Esophagus muscularis mucosa (tissue), 4 donors: ENCODE measurements around the gene CD68. TPM values are rescaled to one million over a fixed set of nuclear protein-coding genes. Genes with fewer than 3 reads are reported as not detected.
"Not testable (repeated sequence)": the region's sequence is repeated elsewhere in the genome, so short reads cannot be mapped to it uniquely, and the experiment has no call there.

ENCODE experiments used
- DNase-seq: peaks from one replicate; pipeline ENCODE4 v3.0.0-alpha.2; 2017; ENCODE audit errors: extremely low spot score
- H3K27ac ChIP-seq, 4 donors: fragments of 200-600 bp; sonication (generic); replicated peaks in 1 of 4; 1 replicate in 3 of 4; 2 replicates in 1 of 4; pipeline ENCODE4 v1.5.1; 2016 to 2019; ENCODE audit warnings: mild to moderate bottlenecking in 1 of 4
- H3K27me3 ChIP-seq, 4 donors: fragments of 200-600 bp; sonication (generic); one replicate each; pipeline versions ENCODE4 v1.5.1 to v1.6.0; 2016 to 2019
- H3K36me3 ChIP-seq, 4 donors: fragments of 200-600 bp; sonication (generic); one replicate each; pipeline ENCODE4 v1.5.1; 2016 to 2019
- H3K4me1 ChIP-seq, 4 donors: fragments of 200-600 bp; sonication (generic); one replicate each; pipeline ENCODE4 v1.5.1; 2016 to 2019
- H3K4me3 ChIP-seq, 4 donors: fragments of 200-600 bp; sonication (generic); 1 replicate in 2 of 4; 2 replicates in 2 of 4; pipeline ENCODE4 v1.5.1; 2016 to 2019; ENCODE audit warnings: mild to moderate bottlenecking in 4 of 4, moderate library complexity in 1 of 4
- H3K9me3 ChIP-seq, 4 donors: fragments of 200-600 bp; sonication (generic); 1 replicate in 3 of 4; 2 replicates in 1 of 4; pipeline ENCODE4 v1.5.1; 2016 to 2019
- EP300 ChIP-seq: sonication (generic); formaldehyde crosslinking; IDR thresholded peaks from one replicate; pipeline ENCODE4 v1.6.1; 2017; ENCODE audit warnings: antibody characterized with exemption
- POLR2A ChIP-seq: fragments of 450-650 bp; IDR thresholded peaks from one replicate; pipeline ENCODE4 v1.6.1; 2017; ENCODE audit warnings: antibody characterized with exemption, moderate library complexity, mild to moderate bottlenecking, low read depth
- POLR2AphosphoS5 ChIP-seq, 2 donors: sonication (generic); formaldehyde crosslinking; IDR thresholded peaks; one replicate each; pipeline ENCODE4 v1.6.1; 2017; ENCODE audit warnings: antibody characterized with exemption in 2 of 2
- WGBS: methylation state at CpG from one replicate; pipeline ENCODE4 v1.1.5; 2018; 5-methylcytosine and 5-hydroxymethylcytosine counted together
- intact Hi-C: fragments of 100-400 bp; cut with DNase I; formaldehyde crosslinking; loops from one replicate; pipeline ENCODE4 v1.15.1; 2023
- total RNA-seq, 4 donors: library from RNA; depleted of rRNA; stranded (reverse); fragments of >200 nt; gene quantifications; one replicate each; pipeline versions ENCODE4 v1.1.0 to v1.2.1, GENCODE V29; 2016
- TF ChIP-seq, protein P1 (sequence below), 3 experiments: fragments of 200-600 bp in 2 of 3; fragments of 450-650 bp in 1 of 3; sonication (generic) in 2 of 3; IDR thresholded peaks; one replicate each; pipeline ENCODE4 v1.5.1; 2017 to 2019; ENCODE audit warnings: antibody characterized with exemption in 3 of 3, mild to moderate bottlenecking in 2 of 3, moderate library complexity in 1 of 3

Gene CD68
- total RNA-seq, 4 donors from 2014 or later: 34.5 to 70.7 (median 44.7) TPM

DNA sequence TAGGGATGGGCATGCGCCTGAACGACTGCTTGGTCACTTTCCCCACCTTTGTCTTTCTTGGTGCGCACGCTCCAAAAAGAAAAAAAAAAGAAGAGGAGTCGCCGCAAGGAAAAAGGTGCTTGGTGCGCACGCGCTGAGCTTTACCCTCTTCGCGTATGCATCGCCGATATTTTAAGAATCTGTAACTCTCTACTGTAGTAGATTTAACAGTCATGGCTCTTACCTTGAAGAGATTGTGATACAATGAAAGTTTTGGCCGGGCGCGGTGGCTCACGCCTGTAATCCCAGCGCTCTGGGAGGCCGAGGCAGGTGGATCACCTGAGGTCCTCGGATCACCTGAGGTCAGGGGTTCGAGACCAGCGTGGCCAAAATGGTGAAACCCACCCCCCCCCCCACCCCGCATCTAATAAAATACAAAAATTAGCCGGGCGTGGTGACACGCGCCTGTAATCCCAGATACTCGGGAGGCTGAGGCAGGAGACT is 35.9 kb downstream of the CD68 start:
- WGBS: 7% methylated on average over 28 of the region's 28 CpGs
- no peaks in the 10 kb centered on the region for H3K27me3 ChIP-seq
- TF ChIP-seq POLR2AphosphoS5 (IDR thresholded peaks at IDR 0.05): peak in 1 of 2 donors; percentile 69
- TF ChIP-seq, protein P1, sequence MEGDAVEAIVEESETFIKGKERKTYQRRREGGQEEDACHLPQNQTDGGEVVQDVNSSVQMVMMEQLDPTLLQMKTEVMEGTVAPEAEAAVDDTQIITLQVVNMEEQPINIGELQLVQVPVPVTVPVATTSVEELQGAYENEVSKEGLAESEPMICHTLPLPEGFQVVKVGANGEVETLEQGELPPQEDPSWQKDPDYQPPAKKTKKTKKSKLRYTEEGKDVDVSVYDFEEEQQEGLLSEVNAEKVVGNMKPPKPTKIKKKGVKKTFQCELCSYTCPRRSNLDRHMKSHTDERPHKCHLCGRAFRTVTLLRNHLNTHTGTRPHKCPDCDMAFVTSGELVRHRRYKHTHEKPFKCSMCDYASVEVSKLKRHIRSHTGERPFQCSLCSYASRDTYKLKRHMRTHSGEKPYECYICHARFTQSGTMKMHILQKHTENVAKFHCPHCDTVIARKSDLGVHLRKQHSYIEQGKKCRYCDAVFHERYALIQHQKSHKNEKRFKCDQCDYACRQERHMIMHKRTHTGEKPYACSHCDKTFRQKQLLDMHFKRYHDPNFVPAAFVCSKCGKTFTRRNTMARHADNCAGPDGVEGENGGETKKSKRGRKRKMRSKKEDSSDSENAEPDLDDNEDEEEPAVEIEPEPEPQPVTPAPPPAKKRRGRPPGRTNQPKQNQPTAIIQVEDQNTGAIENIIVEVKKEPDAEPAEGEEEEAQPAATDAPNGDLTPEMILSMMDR (IDR thresholded peaks at IDR 0.05): no peak
- peak overlapping the region; percentile 91 to 98 (median 97) for H3K27ac ChIP-seq
- H3K36me3 ChIP-seq: peaks cover 0 to 12% (median 1%) of the 10 kb centered on the region in 4 donors
- DNase-seq: no peak
- H3K4me1 ChIP-seq: peaks cover 25 to 47% (median 44%) of the 10 kb centered on the region in 4 donors
- H3K9me3 ChIP-seq: no peaks in the 10 kb centered on the region
- intact Hi-C loops: no loop called here
- peak overlapping the region; percentile 59 to 94 (median 86) for H3K4me3 ChIP-seq

DNA sequence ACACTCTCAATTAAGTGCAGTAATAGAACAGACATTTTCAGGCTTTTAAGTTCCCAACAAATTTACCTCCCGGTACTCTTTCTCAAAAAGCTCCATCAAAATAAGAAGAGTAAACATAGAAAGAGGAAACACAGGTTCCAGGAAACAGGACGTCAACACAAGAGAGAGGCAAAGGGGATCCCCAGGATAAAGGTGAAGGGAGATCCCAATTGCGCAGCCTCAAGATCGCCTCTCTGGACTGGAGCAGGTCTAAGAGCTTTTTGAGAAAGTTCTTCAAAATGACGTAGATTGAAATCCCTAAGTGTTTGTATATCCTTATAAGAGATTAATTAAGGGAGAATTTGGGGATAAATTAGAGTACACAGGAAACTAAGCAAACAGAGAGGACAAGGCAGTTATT is 39.2 kb downstream of the CD68 start:
- H3K9me3 ChIP-seq: no peaks in the 10 kb centered on the region
- WGBS: 90% methylated on average over 5 of the region's 5 CpGs
- peaks cover 4 to 14% (median 13%) of the 10 kb centered on the region in 4 donors for H3K4me1 ChIP-seq
- no peaks in the 10 kb centered on the region for H3K27me3 ChIP-seq
- H3K36me3 ChIP-seq: no peaks in the 10 kb centered on the region
- intact Hi-C loops: no loop called here
- H3K4me3 ChIP-seq: no peak overlapping the region
- DNase-seq: no peak
- H3K27ac ChIP-seq: no peak overlapping the region
- TF ChIP-seq POLR2A (no peak), POLR2AphosphoS5 (IDR thresholded peaks at IDR 0.05) (no peak), EP300 (no peak)
- TF ChIP-seq, protein P1 (IDR thresholded peaks at IDR 0.05): no peak

DNA sequence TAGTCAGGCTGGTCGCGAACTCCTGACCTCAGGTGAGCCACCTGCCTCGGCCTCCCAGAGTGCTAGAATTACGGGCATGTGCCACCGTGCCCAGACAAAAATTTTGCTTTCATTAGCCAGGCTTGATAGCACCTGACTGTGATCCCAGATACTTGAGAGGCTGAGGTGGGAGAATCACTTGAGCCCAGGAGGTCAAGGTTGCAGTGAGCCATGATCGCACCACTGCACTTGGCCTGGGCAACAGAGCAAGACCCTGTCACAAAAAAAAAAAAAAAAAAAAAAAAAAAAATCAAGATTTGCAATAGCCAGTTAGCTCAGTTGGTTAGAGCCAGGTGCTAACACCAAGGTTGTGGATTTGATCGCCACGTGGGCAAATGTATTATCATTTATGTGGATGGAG is 41.4 kb downstream of the CD68 start:
- Histone ChIP-seq H3K27me3 (no peaks in the 10 kb centered on the region), H3K36me3 (peaks cover 0 to 3% (median 0%) of the 10 kb centered on the region in 4 donors), H3K27ac (no peak overlapping the region), H3K4me1 (peaks cover 0 to under 1% (median under 1%) of the 10 kb centered on the region in 4 donors), H3K9me3 (no peaks in the 10 kb centered on the region), H3K4me3 (no peak overlapping the region)
- no peak for DNase-seq
- TF ChIP-seq, protein P1 (IDR thresholded peaks at IDR 0.05): no peak
- TF ChIP-seq EP300 (no peak), POLR2A (no peak), POLR2AphosphoS5 (IDR thresholded peaks at IDR 0.05) (no peak)
- 90% methylated on average over 8 of the region's 8 CpGs for WGBS
- intact Hi-C loops: no loop called here

DNA sequence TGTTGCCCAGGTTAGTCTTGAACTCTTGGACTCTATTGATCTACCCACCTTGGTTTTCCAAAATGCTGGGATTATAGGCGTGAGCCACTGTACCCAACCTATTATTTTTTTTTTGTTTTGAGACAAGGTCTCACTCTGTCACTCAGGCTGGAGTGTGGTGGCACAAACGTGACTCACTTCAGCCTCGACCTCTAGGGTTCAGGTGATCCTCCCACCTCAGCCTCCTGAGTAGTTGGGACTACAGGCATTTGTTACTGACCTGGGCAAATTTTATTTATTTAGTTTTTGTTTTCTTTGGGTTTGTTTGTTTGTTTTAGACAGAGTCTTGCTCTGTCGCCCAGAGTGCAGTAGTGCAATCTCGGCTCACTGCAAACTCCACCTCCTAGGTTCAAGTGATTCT is 44.2 kb downstream of the CD68 start:
- peaks cover 0 to 8% (median 2%) of the 10 kb centered on the region in 4 donors for H3K36me3 ChIP-seq
- DNase-seq: no peak
- 88% methylated on average over 5 of the region's 5 CpGs for WGBS
- no peak overlapping the region for H3K4me3 ChIP-seq
- TF ChIP-seq POLR2A (no peak), EP300 (no peak), POLR2AphosphoS5 (IDR thresholded peaks at IDR 0.05) (no peak)
- TF ChIP-seq, protein P1 (IDR thresholded peaks at IDR 0.05): no peak
- no peaks in the 10 kb centered on the region for H3K27me3 ChIP-seq
- H3K9me3 ChIP-seq: no peaks in the 10 kb centered on the region
- intact Hi-C loops: no loop called here
- H3K27ac ChIP-seq: no peak overlapping the region
- H3K4me1 ChIP-seq: peaks cover 9 to 19% (median 17%) of the 10 kb centered on the region in 4 donors

DNA sequence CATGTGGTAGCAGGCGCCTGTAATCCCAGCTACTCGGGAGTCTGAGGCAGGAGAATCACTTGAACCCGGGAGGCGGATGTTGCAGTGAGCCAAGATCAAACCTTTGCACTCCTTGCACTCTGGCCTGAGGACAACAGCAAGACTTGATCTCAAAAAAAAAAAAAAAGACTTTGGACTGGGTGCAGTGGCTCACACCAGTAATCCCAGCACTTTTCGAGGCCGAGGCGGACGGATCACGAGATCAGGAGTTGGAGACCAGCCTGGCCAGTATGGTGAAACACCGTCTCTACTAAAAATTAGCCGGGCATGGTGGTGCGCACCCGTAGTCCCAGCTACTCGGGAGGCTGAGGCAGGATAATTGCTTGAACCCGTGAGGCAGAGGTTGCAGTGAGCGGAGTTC is 46.3 kb downstream of the CD68 start:
- H3K4me1 ChIP-seq: peaks cover 9 to 19% (median 17%) of the 10 kb centered on the region in 4 donors
- intact Hi-C loops, DNase-seq, H3K4me3 ChIP-seq, H3K27ac ChIP-seq, H3K27me3 ChIP-seq, H3K9me3 ChIP-seq, H3K36me3 ChIP-seq: not testable (repeated sequence)
- WGBS: 95% methylated on average over 16 of the region's 16 CpGs
